Tibial nerve (tissue), 4 donors: ENCODE results near the gene ZAR1L. TPM values are rescaled to one million over a fixed set of nuclear protein-coding genes. Genes with fewer than 3 reads are reported as not detected.

Experiments
- DNase-seq, 2 donors: peaks; one replicate each; pipeline ENCODE4 v3.0.0-alpha.2; 2019; ENCODE audit warnings: low spot score in 2 of 2
- H3K27ac ChIP-seq, 4 donors: fragments of 200-600 bp; sonication (generic) in 3 of 4; one replicate each; pipeline ENCODE4 v1.5.1; 2017 to 2019; ENCODE audit warnings: mild to moderate bottlenecking in 1 of 4
- H3K27me3 ChIP-seq, 2 donors: fragments of 200-600 bp; sonication (generic) in 1 of 2; one replicate each; pipeline versions ENCODE4 v1.5.1 to v1.6.0; 2017 to 2019
- H3K36me3 ChIP-seq, 3 donors: fragments of 200-600 bp; sonication (generic); one replicate each; pipeline ENCODE4 v1.5.1; 2018 to 2019
- H3K4me1 ChIP-seq, 4 donors: fragments of 200-600 bp; sonication (generic) in 3 of 4; one replicate each; pipeline ENCODE4 v1.5.1; 2017 to 2019
- H3K4me3 ChIP-seq, 4 donors: fragments of 200-600 bp; sonication (generic) in 3 of 4; one replicate each; pipeline ENCODE4 v1.5.1; 2017 to 2019; ENCODE audit warnings: mild to moderate bottlenecking in 1 of 4, moderate library complexity in 1 of 4
- H3K9me3 ChIP-seq, 4 donors: fragments of 200-600 bp; sonication (generic) in 3 of 4; one replicate each; pipeline ENCODE4 v1.5.1; 2017 to 2019
- EP300 ChIP-seq, 2 donors: sonication (generic); formaldehyde crosslinking; IDR thresholded peaks; one replicate each; pipeline ENCODE4 v1.6.1; 2017; ENCODE audit warnings: antibody characterized with exemption in 2 of 2, mild to moderate bottlenecking in 1 of 2
- POLR2A ChIP-seq, 2 donors: fragments of 450-650 bp; IDR thresholded peaks; one replicate each; pipeline ENCODE4 v1.6.1; 2017; ENCODE audit warnings: antibody characterized with exemption in 2 of 2, mild to moderate bottlenecking in 2 of 2, moderate library complexity in 2 of 2
- WGBS, 2 donors: methylation state at CpG; one replicate each; pipeline ENCODE4 v1.1.5; 2018; 5-methylcytosine and 5-hydroxymethylcytosine counted together
- total RNA-seq, 4 donors: library from RNA; depleted of rRNA; stranded (reverse); fragments of >200 nt; gene quantifications; one replicate each; pipeline ENCODE4 v1.1.0, GENCODE V29; 2016
- TF ChIP-seq, protein P1 (sequence below), 5 experiments: fragments of 200-600 bp in 3 of 5; fragments of 450-650 bp in 2 of 5; sonication (generic) in 3 of 5; IDR thresholded peaks; one replicate each; pipeline ENCODE4 v1.5.1; 2016 to 2019; ENCODE audit warnings: antibody characterized with exemption in 5 of 5, mild to moderate bottlenecking in 3 of 5, moderate library complexity in 2 of 5

ZAR1L gene
- total RNA-seq, 4 donors from 2014 or later, result 0.42 TPM; not detected in 3

DNA sequence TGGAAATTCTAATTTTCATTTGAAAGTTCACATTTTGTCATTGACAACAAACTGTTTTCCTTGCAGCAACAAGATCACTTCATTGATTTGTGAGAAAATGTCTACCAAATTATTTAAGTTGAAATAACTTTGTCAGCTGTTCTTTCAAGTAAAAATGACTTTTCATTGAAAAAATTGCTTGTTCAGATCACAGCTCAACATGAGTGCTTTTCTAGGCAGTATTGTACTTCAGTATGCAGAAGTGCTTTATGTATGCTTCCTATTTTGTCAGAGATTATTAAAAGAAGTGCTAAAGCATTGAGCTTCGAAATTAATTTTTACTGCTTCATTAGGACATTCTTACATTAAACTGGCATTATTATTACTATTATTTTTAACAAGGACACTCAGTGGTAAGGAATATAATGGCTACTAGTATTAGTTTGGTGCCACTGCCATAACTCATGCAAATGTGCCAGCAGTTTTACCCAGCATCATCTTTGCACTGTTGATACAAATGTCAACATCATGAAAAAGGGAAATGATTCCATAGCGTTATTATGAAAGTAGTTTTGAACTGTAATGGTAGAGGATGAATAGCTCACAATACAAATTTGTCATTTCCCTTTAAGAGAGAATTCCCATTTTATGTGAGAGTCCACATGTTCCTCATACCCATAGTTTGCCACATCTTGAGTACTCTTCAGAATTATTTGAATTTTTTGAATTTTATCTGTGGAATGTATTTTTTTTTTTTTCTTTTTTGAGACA is 2.7 kb upstream of the ZAR1L start:
- WGBS, 2 donors, result 76 to 80% methylated on average over 2 of the region's 2 CpGs
- no peaks in the 10 kb centered on the region for H3K36me3 ChIP-seq
- no peak overlapping the region for H3K4me3 ChIP-seq
- DNase-seq, result no peak
- H3K27ac ChIP-seq, result no peak overlapping the region
- no peaks in the 10 kb centered on the region for H3K9me3 ChIP-seq
- H3K27me3 ChIP-seq, result no peaks in the 10 kb centered on the region
- peaks cover 0 to 10% (median 2%) of the 10 kb centered on the region in 4 donors for H3K4me1 ChIP-seq
- no peak for TF ChIP-seq POLR2A (IDR thresholded peaks at IDR 0.05)
- no peak for TF ChIP-seq EP300 (IDR thresholded peaks at IDR 0.05)
- TF ChIP-seq, protein P1, sequence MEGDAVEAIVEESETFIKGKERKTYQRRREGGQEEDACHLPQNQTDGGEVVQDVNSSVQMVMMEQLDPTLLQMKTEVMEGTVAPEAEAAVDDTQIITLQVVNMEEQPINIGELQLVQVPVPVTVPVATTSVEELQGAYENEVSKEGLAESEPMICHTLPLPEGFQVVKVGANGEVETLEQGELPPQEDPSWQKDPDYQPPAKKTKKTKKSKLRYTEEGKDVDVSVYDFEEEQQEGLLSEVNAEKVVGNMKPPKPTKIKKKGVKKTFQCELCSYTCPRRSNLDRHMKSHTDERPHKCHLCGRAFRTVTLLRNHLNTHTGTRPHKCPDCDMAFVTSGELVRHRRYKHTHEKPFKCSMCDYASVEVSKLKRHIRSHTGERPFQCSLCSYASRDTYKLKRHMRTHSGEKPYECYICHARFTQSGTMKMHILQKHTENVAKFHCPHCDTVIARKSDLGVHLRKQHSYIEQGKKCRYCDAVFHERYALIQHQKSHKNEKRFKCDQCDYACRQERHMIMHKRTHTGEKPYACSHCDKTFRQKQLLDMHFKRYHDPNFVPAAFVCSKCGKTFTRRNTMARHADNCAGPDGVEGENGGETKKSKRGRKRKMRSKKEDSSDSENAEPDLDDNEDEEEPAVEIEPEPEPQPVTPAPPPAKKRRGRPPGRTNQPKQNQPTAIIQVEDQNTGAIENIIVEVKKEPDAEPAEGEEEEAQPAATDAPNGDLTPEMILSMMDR (IDR thresholded peaks at IDR 0.05), result no peak

DNA sequence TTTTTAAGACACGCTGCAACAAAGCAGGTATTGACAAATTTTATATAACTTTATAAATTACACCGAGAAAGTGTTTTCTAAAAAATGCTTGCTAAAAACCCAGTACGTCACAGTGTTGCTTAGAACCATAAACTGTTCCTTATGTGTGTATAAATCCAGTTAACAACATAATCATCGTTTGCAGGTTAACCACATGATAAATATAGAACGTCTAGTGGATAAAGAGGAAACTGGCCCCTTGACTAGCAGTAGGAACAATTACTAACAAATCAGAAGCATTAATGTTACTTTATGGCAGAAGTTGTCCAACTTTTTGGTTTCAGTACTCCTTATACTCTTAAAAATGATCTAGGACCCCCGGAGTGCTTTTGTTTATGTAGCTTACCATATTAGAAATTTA is 1.3 kb upstream of the ZAR1L start:
- TF ChIP-seq, protein P1 (IDR thresholded peaks at IDR 0.05), result no peak
- no peak for TF ChIP-seq POLR2A (IDR thresholded peaks at IDR 0.05)
- no peak for TF ChIP-seq EP300 (IDR thresholded peaks at IDR 0.05)
- H3K27me3 ChIP-seq, result no peaks in the 10 kb centered on the region
- H3K36me3 ChIP-seq, result no peaks in the 10 kb centered on the region
- H3K4me1 ChIP-seq, result peaks cover 0 to 10% (median 2%) of the 10 kb centered on the region in 4 donors
- H3K9me3 ChIP-seq, result no peaks in the 10 kb centered on the region
- peak overlapping the region in 2 of 4 donors; percentile 72 to 75 for H3K4me3 ChIP-seq
- 58 to 59% methylated on average over 6 of the region's 6 CpGs for WGBS, 2 donors
- no peak for DNase-seq
- no peak overlapping the region for H3K27ac ChIP-seq

DNA sequence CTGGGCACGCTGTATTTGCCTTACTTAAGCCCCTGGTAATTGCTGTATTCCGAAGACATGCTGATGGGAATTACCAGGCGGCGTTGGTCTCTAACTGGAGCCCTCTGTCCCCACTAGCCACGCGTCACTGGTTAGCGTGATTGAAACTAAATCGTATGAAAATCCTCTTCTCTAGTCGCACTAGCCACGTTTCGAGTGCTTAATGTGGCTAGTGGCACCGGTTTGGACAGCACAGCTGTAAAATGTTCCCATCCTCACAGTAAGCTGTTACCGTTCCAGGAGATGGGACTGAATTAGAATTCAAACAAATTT is 821 bp upstream of the ZAR1L start:
- WGBS, 2 donors, result 0 to 1% methylated on average over 13 of the region's 13 CpGs
- Histone ChIP-seq H3K27ac (peak overlapping the region in 3 of 4 donors; percentile 94 to 98 (median 96)), H3K36me3 (no peaks in the 10 kb centered on the region), H3K27me3 (no peaks in the 10 kb centered on the region), H3K9me3 (no peaks in the 10 kb centered on the region), H3K4me1 (peaks cover 0 to 10% (median 2%) of the 10 kb centered on the region in 4 donors), H3K4me3 (peak overlapping the region; percentile 56 to 75 (median 65))
- no peak for DNase-seq
- no peak for TF ChIP-seq POLR2A (IDR thresholded peaks at IDR 0.05)
- TF ChIP-seq EP300 (IDR thresholded peaks at IDR 0.05), result peak in 1 of 2 donors; percentile 1
- TF ChIP-seq, protein P1 (IDR thresholded peaks at IDR 0.05), result no peak

DNA sequence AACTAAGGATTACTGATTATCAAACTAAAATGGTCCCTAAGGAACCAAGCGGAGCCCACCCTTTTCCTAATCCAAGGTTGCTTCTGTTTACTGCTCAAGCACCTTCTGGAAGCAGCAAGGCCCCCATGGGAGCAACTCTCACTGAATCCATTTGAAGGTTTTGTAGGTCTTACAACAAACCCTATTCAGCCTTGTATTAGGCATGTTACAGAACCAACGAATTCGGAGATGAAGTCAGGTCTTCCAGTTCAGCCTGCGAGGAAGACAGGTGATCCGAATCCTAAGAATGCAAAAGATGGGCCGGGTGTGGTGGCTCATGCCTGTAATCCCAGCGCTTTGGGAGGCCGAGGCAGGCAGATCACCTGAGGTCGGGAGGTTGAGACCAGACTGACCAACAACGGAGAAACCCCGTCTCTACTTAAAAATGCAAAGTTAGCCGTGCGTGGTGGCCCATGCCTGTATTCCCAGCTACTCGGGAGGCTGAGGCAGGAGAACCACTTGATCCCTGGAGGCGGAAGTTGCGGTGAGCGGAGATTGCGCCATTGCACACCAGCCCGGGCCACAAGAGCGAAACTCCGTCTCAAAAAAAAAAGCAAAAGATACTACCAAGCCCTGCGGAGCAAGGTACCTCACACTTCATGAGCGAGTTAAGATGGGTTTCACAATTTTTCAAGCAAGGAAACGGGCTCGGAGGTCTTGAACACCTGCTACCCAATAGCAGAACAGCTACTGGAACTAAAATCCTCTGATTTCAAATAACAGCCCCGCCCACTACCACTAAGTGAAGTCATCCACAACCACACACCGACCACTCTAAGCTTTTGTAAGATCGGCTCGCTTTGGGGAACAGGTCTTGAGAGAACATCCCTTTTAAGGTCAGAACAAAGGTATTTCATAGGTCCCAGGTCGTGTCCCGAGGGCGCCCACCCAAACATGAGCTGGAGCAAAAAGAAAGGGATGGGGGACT is 609 bp downstream of the ZAR1L start:
- Histone ChIP-seq H3K27me3 (no peaks in the 10 kb centered on the region), H3K4me3 (peak overlapping the region; percentile 56 to 75 (median 65)), H3K36me3 (no peaks in the 10 kb centered on the region), H3K9me3 (no peaks in the 10 kb centered on the region), H3K27ac (peak overlapping the region; percentile 88 to 98 (median 95)), H3K4me1 (peaks cover 0 to 18% (median 3%) of the 10 kb centered on the region in 4 donors)
- peak; percentile 23 to 60 for DNase-seq
- 69 to 73% methylated on average over 32 of the region's 32 CpGs for WGBS, 2 donors
- TF ChIP-seq EP300 (IDR thresholded peaks at IDR 0.05) (no peak), POLR2A (IDR thresholded peaks at IDR 0.05) (no peak)
- TF ChIP-seq, protein P1 (IDR thresholded peaks at IDR 0.05), result no peak
